Subcutaneous adipose tissue (tissue), 4 donors: ENCODE measurements around the gene GLIPR2. TPM values are rescaled to one million over a fixed set of nuclear protein-coding genes. Genes with fewer than 3 reads are reported as not detected.

Source experiments
- CTCF ChIP-seq: fragments of 450-650 bp; IDR thresholded peaks from one replicate; pipeline ENCODE4 v1.5.1; 2016; ENCODE audit warnings: low read depth, mild to moderate bottlenecking, control low read depth, antibody characterized with exemption, moderate library complexity
- total RNA-seq, 4 donors: library from RNA; depleted of rRNA; stranded (reverse); fragments of >200 nt; gene quantifications; one replicate each; pipeline ENCODE4 v1.1.0, GENCODE V29; 2016

GLIPR2 gene
- total RNA-seq, 4 donors from 2014 or later = 15.5 to 86.4 (median 40.7) TPM

GRCh38 chr9:36188212-36188611 is 51.7 kb downstream of the GLIPR2 start:
- no peak for TF ChIP-seq CTCF

- TF ChIP-seq CTCF = no peak
Measured at GRCh38 chr9:36189976-36190375, 53.4 kb downstream of the GLIPR2 start.

- no peak for TF ChIP-seq CTCF
Measured at GRCh38 chr9:36190388-36191289, 54.1 kb downstream of the GLIPR2 start, which contains the start of gene CLTA. Gene CLTA, plus strand, starts transcription at chr9:36190921. Its CDS starts 136 bp downstream, at chr9:36191057.

GRCh38 chr9:36191290-36191645 is 54.7 kb downstream of the GLIPR2 start:
- no peak for TF ChIP-seq CTCF

- no peak for TF ChIP-seq CTCF
Measured at GRCh38 chr9:36191686-36192085, 55.2 kb downstream of the GLIPR2 start.

GRCh38 chr9:36192196-36192595 is 55.7 kb downstream of the GLIPR2 start:
- no peak for TF ChIP-seq CTCF

- no peak for TF ChIP-seq CTCF
Measured at GRCh38 chr9:36193023-36193422, 56.5 kb downstream of the GLIPR2 start.
